DMS 273 treated with DMSO at 0.1 percent for 48 hours (cell line): ENCODE results near the gene COG4.
"Not testable (repeated sequence)": the region's sequence is repeated elsewhere in the genome, so short reads cannot be mapped to it uniquely, and the experiment has no call there.

Experiments
- DNase-seq: peaks from one replicate; lab custom pipeline; 2025; lab: John Stamatoyannopoulos, UW

Gene COG4

DNA sequence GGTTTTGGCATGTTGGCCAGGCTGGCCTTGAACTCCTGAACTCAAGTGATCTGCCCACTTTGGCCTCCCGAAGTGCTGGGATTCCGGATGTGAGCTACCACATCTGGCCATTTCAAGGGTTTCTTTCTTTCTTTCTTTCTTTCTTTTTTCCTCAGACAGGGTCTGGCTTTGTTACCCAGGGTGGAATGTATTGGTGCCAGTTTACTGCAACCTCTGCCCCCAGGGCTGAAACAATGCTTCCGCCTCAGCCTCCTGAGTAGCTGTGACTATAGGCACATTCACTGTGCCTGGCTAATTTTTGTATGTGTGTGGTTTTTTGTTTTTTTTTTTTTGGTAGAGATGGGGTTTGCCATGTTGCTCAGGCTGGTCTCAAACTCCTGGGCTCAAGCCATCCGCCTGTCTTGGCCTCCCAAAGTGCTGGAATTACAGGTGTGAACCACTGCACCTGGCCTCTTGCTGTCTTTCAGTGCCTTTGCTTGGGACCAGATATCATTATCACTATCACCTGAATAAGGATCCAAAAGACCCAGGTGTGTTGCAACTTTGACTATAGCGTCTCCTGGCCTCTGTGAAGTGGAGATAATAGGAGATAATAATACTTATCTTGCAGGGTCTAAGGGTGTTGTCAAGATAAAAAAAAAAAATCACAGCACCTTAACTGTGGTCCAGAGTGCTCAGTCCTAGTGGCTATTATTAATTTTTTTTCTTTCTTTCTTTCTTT is 65.7 kb downstream of the COG4 start:
- DNase-seq = no peak

DNA sequence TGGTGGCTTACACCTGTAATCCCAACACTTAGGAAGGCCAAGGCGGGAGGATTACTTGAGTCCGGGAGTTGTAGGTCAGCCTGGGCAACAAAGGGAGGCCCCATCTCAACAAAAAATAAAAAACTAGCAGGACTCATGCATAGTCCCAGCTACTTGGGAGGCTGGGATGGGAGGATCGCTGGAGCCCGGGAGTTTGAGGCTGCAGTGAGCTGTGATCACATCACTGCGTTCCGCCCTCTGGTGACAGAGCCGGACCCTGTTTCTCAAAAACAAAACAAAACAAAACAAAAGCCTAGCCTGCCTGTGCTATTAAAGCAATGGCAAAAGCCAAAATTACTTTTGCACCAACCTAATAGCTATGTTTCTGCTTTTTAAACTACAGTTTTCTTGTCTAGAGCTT is 67.4 kb downstream of the COG4 start:
- DNase-seq = no peak

DNA sequence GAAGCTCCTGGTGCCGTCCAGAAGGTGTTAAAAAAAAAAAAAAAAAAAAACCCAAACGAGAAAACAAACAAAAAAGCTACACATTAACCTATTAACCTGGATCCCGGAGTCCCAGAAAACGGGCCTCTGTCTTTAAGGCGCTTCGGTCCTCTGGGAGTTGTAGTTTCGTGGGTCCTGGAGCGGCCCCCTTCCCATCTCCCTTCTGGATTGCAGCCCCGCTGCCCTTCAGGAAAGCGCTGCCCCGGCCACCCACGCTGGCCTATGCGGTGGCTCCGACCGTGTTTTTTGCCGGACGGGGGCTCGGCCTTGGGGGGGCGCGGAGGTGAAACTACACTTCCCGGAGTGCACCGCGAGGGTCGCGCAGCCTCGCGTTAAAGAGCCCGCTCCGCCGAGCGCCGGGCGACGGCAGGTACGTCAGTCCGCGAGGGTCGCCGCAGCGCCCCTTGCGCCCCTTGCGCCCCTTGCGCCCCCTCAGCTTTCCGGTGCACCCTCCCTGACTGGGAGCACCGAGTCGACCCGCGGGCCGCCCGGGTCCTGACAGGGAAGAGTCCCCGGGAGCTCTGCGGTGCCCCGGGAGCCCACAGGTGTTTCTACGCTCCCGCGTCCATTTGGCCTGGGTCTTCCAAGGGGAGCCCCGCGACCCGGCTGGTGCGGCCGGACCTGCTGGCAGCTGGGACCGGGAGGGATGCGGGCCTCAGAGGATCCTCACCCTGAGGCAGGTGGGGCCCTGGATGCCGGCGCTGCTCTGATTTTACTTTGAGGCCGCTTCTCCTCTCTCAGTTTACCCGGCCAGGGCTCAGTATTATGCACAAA is 68.9 kb downstream of the COG4 start, which contains the start of gene FCSK:
FCSK (plus strand) TSS at position 374 of the 813 bp plus-strand sequence. CDS start 8,596 bp downstream, outside the sequence.
- DNase-seq = no peak

DNA sequence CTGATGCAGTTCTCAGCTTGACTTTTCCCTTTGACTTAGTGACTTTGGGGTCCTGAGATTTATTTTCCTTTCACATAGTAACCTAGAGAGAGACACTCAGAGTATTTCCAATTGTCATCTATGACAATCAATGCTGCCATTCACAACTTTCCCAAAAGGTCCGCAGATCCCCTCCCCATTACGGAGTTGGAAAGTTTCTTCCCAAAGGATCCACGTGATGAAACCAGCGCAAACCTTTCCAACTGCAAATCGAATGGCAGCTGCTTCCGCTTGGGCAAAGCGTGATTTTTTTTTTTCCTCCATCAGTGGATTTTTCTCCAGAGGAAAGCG is 69.5 kb downstream of the COG4 start:
- peak; percentile 43 for DNase-seq

DNA sequence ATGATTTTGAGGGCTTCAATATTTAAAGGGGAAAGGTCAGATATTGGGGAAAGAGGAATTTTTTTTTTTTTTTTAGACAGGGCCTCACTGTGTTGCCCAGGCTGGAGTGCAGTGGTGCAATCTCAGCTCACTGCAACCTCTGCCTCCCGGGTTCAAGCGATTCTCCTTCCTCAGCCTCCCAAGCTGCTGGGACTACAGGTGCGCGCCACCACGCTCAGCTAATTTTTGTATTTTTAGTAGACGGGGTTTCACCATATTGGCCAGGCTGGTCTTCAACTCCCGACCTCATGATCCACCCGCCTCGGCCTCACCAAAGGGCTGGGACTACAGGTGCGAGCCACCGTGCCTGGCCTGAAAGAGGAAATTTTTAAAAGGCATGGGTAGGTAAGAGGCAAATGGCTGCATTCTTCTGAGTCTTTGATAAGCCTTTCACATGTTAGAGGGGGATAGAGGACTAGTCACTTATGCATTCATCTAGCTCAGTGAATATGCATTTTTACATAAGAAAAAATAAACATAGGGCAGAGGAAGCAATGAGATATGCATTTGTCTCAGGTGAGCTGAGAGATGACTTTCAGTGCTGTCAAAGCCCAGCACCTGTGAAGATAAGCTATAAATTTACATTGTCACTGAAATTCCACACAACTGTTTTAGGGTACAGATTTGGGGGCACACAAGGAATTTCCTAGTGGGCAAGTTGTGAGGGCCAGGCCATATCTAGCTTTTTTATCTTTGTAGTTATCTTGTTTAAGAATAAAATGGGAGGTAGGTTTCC is 70.0 kb downstream of the COG4 start:
- no peak for DNase-seq

DNA sequence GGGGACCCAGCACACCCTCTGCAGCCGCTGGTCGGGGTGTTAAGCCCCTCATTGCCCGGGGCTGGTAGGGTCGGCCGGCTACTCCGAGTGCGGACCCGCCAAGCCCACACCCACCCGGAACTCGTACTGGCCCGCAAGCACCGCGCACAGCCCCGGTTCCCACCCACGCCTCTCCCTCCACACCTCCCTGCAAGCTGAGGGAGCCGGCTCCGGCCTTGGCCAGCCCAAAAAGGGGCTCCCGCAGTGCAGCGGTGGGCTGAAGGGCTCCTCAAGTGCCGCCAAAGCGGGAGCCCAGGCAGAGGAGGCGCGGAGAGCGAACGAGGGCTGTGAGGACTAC is 72.4 kb downstream of the COG4 start:
- DNase-seq = not testable (repeated sequence)

DNA sequence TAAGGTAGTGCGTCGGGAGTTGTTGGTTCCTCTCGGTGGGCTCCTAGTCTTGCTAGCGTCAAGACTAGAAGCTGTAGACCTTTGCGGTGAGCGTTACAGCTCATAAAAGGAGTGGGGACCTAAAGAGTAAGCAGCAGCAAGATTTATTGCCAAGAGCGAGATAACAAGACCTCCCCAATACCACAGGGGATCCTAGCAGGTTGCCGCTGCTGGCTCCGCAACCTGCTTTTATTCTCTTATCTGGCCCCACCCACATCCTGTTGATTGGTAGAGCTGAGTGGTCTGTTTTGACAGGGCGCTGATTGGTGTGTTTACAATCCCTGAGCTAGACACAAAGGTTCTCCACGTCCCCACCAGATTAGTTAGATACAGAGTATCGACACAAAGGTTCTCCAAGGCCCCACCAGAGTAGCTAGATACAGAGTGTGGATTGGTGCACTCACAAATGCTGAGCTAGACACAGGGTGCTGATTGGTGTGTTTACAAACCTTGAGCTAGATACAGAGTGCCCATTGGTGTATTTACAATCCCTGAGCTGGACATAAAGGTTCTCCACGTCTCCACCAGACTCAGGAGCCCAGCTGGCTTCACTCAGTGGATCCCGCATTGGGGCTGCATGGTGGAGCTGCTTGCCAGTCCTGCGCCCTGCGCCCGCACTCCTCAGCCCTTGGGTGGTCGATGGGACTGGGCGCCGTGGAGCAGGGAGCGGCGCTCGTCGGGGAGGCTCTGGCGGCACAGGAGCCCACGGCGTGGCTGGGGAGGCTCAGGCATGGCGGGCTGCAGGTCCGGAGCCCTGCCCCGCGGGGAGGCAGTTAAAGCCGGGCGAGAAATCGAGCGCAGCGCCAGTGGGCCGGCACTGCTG is 73.0 kb downstream of the COG4 start:
- not testable (repeated sequence) for DNase-seq

DNA sequence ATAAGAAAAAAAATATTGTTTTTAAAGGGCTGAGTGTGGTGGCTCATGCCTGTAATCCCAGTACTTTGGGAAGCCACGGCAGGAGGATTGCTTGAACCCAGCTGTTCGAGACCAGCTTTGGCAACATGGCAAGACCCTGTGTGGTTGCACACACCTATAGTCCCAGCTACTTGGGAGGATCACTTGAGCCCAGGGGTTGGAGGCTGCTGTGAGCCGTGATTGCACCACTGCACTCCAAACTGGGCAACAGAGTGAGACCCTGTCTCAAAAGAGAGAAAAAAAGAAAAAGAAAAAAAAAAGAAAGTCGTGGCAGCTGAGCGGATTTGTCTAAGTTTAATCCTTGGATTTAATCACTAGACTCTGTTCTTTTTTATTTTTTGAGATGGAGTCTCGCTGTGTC is 75.3 kb downstream of the COG4 start:
- DNase-seq = no peak

DNA sequence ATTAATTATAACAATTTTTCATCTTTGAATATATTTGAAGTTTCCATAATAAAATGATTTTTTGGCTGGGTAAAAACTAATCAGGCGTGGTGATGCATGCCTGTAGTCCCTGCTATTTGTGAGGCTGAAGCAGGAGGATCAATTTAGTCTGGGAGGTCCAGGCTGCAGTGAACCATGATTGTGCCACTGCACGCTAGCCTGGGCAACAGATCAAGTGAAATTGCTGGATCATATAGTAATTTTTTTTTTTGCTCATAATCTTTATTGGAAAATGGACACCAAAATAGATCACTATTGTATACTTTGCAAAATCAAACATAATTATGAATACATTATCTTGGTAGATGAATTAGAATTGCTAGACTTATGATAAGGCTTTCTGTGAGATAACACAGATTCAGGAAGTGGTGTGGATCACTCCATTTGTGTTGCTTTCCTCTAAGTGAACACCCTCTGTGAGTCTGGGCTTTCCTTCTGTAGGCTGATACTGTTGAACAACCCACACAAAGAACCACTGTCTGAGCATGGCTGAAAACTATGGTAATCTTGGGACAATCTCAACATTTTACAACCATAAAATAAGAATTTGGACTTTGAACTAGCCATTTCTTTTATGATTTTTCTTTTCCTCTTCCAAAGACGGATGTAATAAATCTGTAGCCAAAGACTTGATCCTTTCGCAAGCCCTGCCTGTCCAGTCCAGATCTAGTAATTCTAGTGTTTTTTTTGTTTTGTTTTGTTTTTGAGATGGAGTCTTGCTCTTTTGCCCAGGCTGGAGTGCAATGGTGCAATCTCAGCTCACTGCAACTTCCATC is 78.9 kb downstream of the COG4 start:
- no peak for DNase-seq

DNA sequence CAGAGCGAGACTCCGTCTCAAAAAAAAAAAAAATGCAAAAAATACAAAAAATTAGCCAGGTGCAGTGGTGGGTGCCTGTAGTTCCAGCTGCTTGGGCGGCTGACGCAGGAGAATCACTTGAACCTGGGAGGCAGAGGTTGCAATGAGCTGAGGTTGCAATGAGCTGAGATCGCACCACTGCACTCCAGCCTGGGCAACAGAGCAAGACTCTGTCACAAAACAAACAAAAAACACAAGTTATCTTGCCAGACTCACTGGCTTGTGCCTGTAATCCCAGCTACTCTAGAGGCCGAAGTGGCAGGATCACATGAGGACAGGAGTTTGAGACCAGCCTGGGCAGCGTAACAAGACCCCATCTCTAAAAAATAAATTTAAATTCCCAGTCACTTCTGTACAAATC is 81.0 kb downstream of the COG4 start:
- no peak for DNase-seq

DNA sequence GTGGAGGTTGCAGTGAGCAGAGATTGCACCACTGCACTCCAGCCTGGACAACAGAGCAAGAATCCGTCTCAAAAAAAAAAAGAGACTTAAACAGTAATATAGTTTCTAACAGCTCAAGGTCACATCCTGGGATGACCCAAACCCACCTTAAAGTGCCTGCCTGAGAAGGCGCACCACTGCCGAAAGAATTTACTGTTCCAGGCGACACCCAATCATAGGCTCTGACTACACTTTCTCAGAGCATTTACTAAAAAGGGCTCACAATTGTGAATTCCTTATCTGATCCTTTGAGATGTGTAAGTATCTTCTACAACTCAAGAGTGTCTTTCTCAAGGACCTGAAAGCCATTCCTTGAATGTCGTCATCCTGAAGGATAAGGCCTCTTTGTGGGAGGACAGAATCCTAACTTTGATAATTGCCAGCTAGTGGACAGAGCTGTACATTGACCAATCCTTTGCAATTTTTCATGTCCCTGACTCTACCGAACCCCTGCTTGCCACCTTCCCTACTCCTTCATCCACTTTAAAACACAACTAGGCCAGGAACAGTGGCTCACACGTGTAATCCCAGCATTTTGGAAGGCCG is 81.9 kb downstream of the COG4 start:
- DNase-seq = no peak

DNA sequence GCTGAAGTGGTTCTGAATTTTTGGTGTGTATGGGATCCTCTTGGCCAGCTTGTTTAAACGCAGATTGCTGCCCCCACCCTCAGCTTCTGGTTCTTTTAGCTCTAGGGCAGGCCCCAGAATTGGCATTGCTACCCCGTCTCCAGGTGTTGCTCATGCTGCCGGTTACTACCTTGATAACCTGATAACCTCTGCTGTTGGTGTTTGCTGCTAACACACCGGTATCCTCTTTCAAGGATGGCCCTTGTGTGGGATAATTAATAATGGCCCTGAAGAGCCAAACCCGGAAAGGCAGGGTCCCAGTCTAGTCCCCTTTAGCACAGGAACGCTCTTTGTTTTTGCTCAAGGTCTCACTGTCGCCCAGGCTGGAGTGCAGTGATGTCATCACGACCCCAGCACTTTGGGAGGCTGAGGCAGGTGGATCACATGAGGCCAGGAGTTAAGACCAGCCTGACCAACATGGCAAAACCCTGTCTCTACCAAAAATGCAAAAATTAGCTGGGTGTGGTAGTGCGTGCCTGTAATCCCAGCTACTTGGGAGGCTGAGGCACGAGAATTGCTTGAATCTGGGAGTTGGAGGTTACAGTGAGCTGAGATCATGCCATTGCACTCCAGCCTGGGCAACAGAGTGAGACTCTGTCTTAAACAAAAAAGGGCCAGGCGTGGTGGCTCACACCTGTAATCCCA is 83.2 kb downstream of the COG4 start:
- no peak for DNase-seq

DNA sequence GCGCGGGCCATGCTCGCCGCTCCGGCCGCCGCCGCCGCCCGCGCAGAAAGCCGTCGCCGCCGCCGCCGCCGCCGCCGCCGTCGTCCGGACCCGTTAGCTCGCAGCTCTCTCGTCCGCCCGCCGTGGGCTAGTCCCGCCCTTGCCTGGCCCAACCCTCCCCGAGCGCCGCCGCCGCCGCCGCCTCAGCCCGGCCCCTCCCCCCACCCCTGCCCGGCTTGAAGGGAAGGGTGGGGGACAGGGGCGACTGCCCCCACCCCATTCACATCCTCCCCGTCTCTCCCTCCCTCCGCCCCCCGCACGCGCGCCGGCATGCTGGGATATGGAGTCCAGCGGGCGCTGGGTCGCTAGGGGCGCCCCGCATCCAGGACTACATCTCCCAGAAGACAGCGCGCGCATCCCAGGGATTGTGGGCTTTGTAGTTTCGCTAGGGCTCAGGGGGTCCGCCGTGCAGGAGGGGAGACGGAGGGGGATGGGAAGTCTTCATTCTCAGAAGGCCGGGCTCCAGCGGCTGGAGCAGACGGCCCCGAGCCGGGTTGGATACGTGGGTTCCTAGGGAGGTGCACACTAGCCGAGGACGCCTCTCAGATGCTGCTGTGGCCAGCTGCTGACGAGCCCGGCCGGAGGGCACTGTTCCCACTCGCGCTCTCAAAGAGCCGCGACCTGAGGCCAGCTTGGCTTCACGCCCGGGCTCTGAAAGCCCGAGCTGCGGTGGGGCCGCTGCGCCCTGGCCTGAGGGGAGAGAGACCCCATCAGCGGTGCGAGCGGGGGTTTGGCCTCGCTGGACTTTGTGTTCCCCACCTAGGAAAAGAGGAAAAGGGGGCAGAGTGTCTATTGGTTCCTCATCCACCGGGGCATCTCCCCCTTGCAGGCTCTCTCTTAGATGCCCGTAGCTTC is 84.1 kb downstream of the COG4 start, which contains the start of gene ST3GAL2:
ST3GAL2 (minus strand) TSS at position 132 of the 894 bp plus-strand sequence. CDS start 40,570 bp downstream, outside the sequence.
- peak; percentile 81 for DNase-seq

DNA sequence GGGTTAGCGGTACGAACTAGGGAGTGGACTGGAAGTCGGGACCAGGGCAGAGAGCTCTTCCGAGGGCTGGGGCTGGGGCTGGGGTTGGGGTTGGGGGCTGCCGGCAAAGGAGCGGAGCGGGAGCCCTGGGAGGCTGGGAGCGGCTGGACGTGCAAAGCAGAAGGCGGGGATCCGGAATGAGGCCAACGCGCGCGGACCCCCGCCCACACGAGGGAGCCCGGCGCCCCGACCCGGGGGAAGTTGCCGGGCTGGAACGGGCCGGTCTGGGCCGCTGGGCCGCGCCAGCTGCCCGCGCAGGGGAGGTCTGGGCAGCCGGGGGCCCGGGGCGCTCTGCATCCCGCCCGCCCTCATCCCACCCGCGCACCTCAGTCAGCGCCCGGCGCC is 84.8 kb downstream of the COG4 start:
- DNase-seq = no peak

DNA sequence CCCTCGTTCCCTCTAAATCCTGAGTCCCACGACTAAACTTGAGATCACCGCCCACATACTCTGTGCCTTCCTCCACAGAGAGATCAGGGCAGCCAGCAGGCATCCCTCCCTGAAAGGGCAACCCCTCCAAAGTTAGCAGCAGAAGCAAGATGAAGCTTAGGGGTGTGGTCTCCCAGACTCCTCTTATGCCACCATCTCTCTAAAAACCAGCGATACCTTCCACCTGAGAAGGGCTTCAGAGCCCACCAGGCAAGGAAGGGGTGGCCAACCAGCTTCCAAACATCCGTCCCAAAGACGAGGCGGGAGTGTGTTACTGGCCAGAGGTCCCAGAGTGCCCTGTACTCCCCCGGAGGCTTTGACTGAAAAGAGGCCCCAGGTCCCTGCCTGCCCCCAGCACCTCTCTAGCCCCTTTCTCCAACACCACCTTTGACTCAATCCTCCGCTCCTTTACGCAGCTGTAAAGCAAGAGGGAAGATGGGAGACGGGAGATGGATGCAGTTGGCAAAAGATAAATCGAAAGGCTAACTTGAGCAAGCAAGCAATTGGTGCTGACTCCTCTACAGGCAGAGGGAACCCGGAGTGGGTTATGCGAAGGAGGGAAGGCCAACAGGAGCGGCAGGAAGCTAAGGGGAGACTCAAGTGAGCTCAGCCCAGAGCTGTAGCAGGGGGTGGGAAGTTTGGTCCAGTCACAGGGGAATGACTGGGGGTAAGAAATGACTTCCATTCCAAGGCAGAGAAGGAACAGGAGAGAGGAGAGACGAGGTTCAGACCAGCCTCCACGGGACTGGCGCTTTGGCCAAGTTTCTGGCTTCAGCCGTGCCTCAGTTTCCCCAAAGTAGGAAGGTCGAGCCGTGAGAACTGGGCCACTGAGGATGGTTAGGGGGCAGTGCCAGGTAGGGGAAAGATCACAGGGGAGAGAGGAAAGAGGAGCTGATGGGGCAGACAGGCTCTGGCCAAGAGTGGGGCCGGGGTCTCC is 85.5 kb downstream of the COG4 start:
- DNase-seq = peak; percentile 83

DNA sequence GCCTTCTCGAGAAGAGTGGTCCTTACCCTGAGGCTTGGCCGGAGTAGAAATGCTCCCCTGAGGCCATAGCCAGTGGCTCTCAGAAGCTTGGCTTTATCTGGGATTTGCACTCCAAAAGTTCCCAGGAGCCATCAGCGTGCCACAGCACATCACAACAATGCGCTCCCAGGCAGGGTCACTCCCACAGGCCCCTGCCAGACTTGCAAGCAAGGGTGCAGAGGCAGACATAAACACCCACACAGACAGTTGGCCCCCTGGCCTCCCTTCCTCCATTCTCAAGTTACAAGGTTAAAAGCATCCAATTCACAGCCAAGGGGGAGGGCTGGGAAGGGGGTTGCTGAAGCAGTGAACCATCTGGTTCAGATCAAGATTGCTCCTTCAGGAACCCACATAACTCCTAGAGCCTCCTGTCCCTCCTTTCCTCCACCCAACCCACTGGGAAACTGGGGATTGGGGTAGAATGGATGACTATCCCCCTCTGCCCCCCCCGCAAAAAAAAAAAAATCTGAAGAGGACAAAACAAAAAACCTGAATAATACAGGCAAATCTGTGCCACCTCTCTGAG is 86.3 kb downstream of the COG4 start:
- peak; percentile 94 for DNase-seq
